Hepatocyte (in vitro differentiated cells): ENCODE data around the gene MRNIP. TPM values are rescaled to one million over a fixed set of nuclear protein-coding genes. Genes with fewer than 3 reads are reported as not detected.
A peak's percentile ranks its signal among the peaks of the same experiment; 100 is the strongest.
"Not testable (repeated sequence)": the region's sequence is repeated elsewhere in the genome, so short reads cannot be mapped to it uniquely, and the experiment has no call there.

Source experiments
- DNase-seq: peaks from one replicate; pipeline ENCODE4 v3.0.0-alpha.2; 2016; ENCODE audit warnings: low spot score
- H2AFZ ChIP-seq: fragments of 200-600 bp; sonication (generic); 2 replicates; pipeline ENCODE4 v1.6.0; 2016; ENCODE audit warnings: antibody characterized with exemption, mild to moderate bottlenecking
- H3K27ac ChIP-seq: fragments of 200-600 bp; sonication (generic); 2 replicates; pipeline ENCODE4 v1.5.1; 2016; ENCODE audit warnings: mild to moderate bottlenecking
- H3K27me3 ChIP-seq: fragments of 200-600 bp; sonication (generic); 2 replicates; pipeline ENCODE4 v1.6.1; 2016
- H3K36me3 ChIP-seq: fragments of 200-600 bp; sonication (generic); replicated peaks from 2 replicates; pipeline ENCODE4 v1.5.1; 2016; ENCODE audit warnings: low read depth; ENCODE audit not compliant: insufficient read depth
- H3K4me1 ChIP-seq: fragments of 200-600 bp; sonication (generic); 2 replicates; pipeline ENCODE4 v1.5.1; 2016; ENCODE audit warnings: mild to moderate bottlenecking, moderate library complexity; ENCODE audit not compliant: insufficient read depth
- H3K4me2 ChIP-seq: fragments of 200-600 bp; sonication (generic); 2 replicates; pipeline ENCODE4 v1.6.0; 2016
- H3K4me3 ChIP-seq: fragments of 200-600 bp; sonication (generic); 2 replicates; pipeline ENCODE4 v1.5.1; 2016; ENCODE audit warnings: mild to moderate bottlenecking
- H3K79me2 ChIP-seq: fragments of 200-600 bp; sonication (generic); 2 replicates; pipeline ENCODE4 v1.6.0; 2017; ENCODE audit warnings: mild to moderate bottlenecking
- H3K9me2 ChIP-seq: fragments of 200-600 bp; sonication (generic); replicated peaks from 2 replicates; pipeline ENCODE4 v1.6.0; 2017; ENCODE audit warnings: mild to moderate bottlenecking; ENCODE audit not compliant: insufficient read depth
- H3K9me3 ChIP-seq: fragments of 200-600 bp; sonication (generic); 2 replicates; pipeline ENCODE4 v1.5.1; 2016; ENCODE audit warnings: low read depth, mild to moderate bottlenecking
- H4K20me1 ChIP-seq: fragments of 200-600 bp; sonication (generic); 2 replicates; pipeline ENCODE4 v1.6.0; 2016; ENCODE audit warnings: mild to moderate bottlenecking; ENCODE audit not compliant: insufficient read depth, poor library complexity, severe bottlenecking
- CTCF ChIP-seq: fragments of 200-600 bp; sonication (generic); IDR thresholded peaks from 2 replicates; pipeline ENCODE4 v1.5.1; 2016; ENCODE audit warnings: antibody characterized with exemption, mild to moderate bottlenecking; ENCODE audit not compliant: poor library complexity
- EZH2 ChIP-seq: fragments of 200-600 bp; sonication (generic); IDR thresholded peaks from 2 replicates; pipeline ENCODE4 v1.6.1; 2016; ENCODE audit warnings: antibody characterized with exemption, mild to moderate bottlenecking, borderline replicate concordance
- EZH2phosphoT487 ChIP-seq: fragments of 200-600 bp; sonication (generic); IDR thresholded peaks from one replicate; pipeline ENCODE4 v1.6.1; 2018; ENCODE audit warnings: antibody characterized with exemption, mild to moderate bottlenecking, low read depth, moderate library complexity; ENCODE audit not compliant: unreplicated experiment, severe bottlenecking
- WGBS: methylation state at CpG from one replicate; pipeline ENCODE4 v1.1.6; 2016; ENCODE audit warnings: low lambda C conversion rate; ENCODE audit errors: missing lambda C conversion rate; 5-methylcytosine and 5-hydroxymethylcytosine counted together
- polyA plus RNA-seq: library from polyadenylated mRNA; unstranded; fragments of >200 nt; fragmentation: Nextera tagmentation; extraction: Ambion mirVana; gene quantifications from 2 replicates; pipeline ENCODE4 v1.2.1, GENCODE V29; 2016
- total RNA-seq: library from RNA; depleted of rRNA; stranded (reverse); fragments of >200 nt; gene quantifications from 2 replicates; pipeline ENCODE4 v1.2.3, GENCODE V29; 2014

The MRNIP gene
- total and polyA plus RNA-seq, 2 experiments from 2014 or later, result 21.2 to 28.5 TPM

GRCh38 chr5:179839328-179840256 is 19.0 kb downstream of the MRNIP start:
- H3K27ac ChIP-seq, result peak overlapping the region; percentile 20
- H3K9me2 ChIP-seq, result no peaks in the 10 kb centered on the region

GRCh38 chr5:179837076-179838011 is 21.3 kb downstream of the MRNIP start:
- no peak for DNase-seq
- no peak overlapping the region for H2AFZ ChIP-seq
- H3K36me3 ChIP-seq, result peaks cover 10% of the 10 kb centered on the region
- H3K4me2 ChIP-seq, result no peak overlapping the region
- no peak overlapping the region for H3K4me3 ChIP-seq
- H3K9me3 ChIP-seq, result no peaks in the 10 kb centered on the region
- H4K20me1 ChIP-seq, result peaks cover 19% of the 10 kb centered on the region
- H3K27ac ChIP-seq, result peak overlapping the region; percentile 37
- no peaks in the 10 kb centered on the region for H3K79me2 ChIP-seq
- H3K27me3 ChIP-seq, result no peaks in the 10 kb centered on the region
- 94% methylated on average over 15 of the region's 15 CpGs for WGBS
- no peaks in the 10 kb centered on the region for H3K9me2 ChIP-seq
- H3K4me1 ChIP-seq, result no peaks in the 10 kb centered on the region
- no peak for TF ChIP-seq EZH2
- TF ChIP-seq CTCF, result no peak
- no peak for TF ChIP-seq EZH2phosphoT487

More at GRCh38 chr5:179839328-179840256, 19.0 kb downstream of the MRNIP start:
- peaks cover 5% of the 10 kb centered on the region for H3K36me3 ChIP-seq
- peaks cover under 1% of the 10 kb centered on the region for H3K9me3 ChIP-seq
- peaks cover 9% of the 10 kb centered on the region for H4K20me1 ChIP-seq
- 91% methylated on average over 16 of the region's 16 CpGs for WGBS
- TF ChIP-seq EZH2 (no peak), CTCF (no peak), EZH2phosphoT487 (no peak)
- H3K4me1 ChIP-seq, result no peaks in the 10 kb centered on the region
- no peak overlapping the region for H2AFZ ChIP-seq
- no peaks in the 10 kb centered on the region for H3K27me3 ChIP-seq
- peak; percentile 44 for DNase-seq
- no peak overlapping the region for H3K4me2 ChIP-seq
- H3K4me3 ChIP-seq, result no peak overlapping the region
- no peaks in the 10 kb centered on the region for H3K79me2 ChIP-seq

- Histone ChIP-seq H3K4me2 (no peak overlapping the region), H3K9me2 (no peaks in the 10 kb centered on the region), H2AFZ (no peak overlapping the region), H3K27me3 (no peaks in the 10 kb centered on the region), H3K4me1 (no peaks in the 10 kb centered on the region), H3K27ac (peak overlapping the region; percentile 37), H3K9me3 (no peaks in the 10 kb centered on the region), H4K20me1 (peaks cover 25% of the 10 kb centered on the region), H3K36me3 (peaks cover 10% of the 10 kb centered on the region), H3K79me2 (no peaks in the 10 kb centered on the region), H3K4me3 (no peak overlapping the region)
- peak; percentile 52 for DNase-seq
- 93% methylated on average over 19 of the region's 19 CpGs for WGBS
- TF ChIP-seq EZH2phosphoT487, result no peak
- TF ChIP-seq CTCF, result no peak
- TF ChIP-seq EZH2, result no peak
Observed at GRCh38 chr5:179836225-179837019, 22.2 kb downstream of the MRNIP start.

- DNase-seq, H3K27ac ChIP-seq, H3K4me2 ChIP-seq, H3K27me3 ChIP-seq, H3K4me1 ChIP-seq, H3K79me2 ChIP-seq, H3K9me2 ChIP-seq, H2AFZ ChIP-seq, H3K9me3 ChIP-seq, H3K4me3 ChIP-seq: not testable (repeated sequence)
- Histone ChIP-seq H4K20me1 (peaks cover 33% of the 10 kb centered on the region), H3K36me3 (peaks cover 10% of the 10 kb centered on the region)
- over 99% methylated on average over 14 of the region's 28 CpGs for WGBS
Observed at GRCh38 chr5:179834871-179835270, 23.7 kb downstream of the MRNIP start.
